Brain pericyte (primary cell): Measurements from ENCODE around the gene CD200R1.
"Not testable (repeated sequence)": the region's sequence is repeated elsewhere in the genome, so short reads cannot be mapped to it uniquely, and the experiment has no call there.

Experiments used
- DNase-seq: peaks from one replicate; pipeline ENCODE4 v3.0.0-alpha.2; 2012; ENCODE audit warnings: low read depth, low spot score

CD200R1 gene

GRCh38 chr3:112974178-112974517 is 755 bp downstream of the CD200R1 start:
- no peak for DNase-seq

- no peak for DNase-seq
Measured at GRCh38 chr3:112973325-112974177, 1.4 kb downstream of the CD200R1 start.

GRCh38 chr3:112972158-112972557 is 2.7 kb downstream of the CD200R1 start:
- DNase-seq = no peak

GRCh38 chr3:112967828-112968227 is 7.1 kb downstream of the CD200R1 start:
- DNase-seq = no peak

- DNase-seq = no peak
Measured at GRCh38 chr3:112967425-112967824, 7.5 kb downstream of the CD200R1 start.

- no peak for DNase-seq
Measured at GRCh38 chr3:112966633-112967032, 8.3 kb downstream of the CD200R1 start.

GRCh38 chr3:112965656-112966055 is 9.2 kb downstream of the CD200R1 start:
- no peak for DNase-seq

- DNase-seq = no peak
Measured at GRCh38 chr3:112963683-112964082, 11.2 kb downstream of the CD200R1 start.

GRCh38 chr3:112958811-112959560 is 15.9 kb downstream of the CD200R1 start:
- DNase-seq = no peak

- no peak for DNase-seq
Measured at GRCh38 chr3:112956351-112956750, 18.6 kb downstream of the CD200R1 start.

- DNase-seq = no peak
Measured at GRCh38 chr3:112948346-112948838, 26.5 kb downstream of the CD200R1 start.

- no peak for DNase-seq
Measured at GRCh38 chr3:112931736-112932521, 43.0 kb downstream of the CD200R1 start.

GRCh38 chr3:112930771-112931170 is 44.1 kb downstream of the CD200R1 start:
- no peak for DNase-seq

- DNase-seq = no peak
Measured at GRCh38 chr3:112925969-112926368, 48.9 kb downstream of the CD200R1 start.

GRCh38 chr3:112925560-112925959 is 49.3 kb downstream of the CD200R1 start:
- DNase-seq = no peak

- not testable (repeated sequence) for DNase-seq
Measured at GRCh38 chr3:112919541-112919940, 55.4 kb downstream of the CD200R1 start.

GRCh38 chr3:112908252-112908651 is 66.7 kb downstream of the CD200R1 start:
- no peak for DNase-seq

GRCh38 chr3:112904786-112905185 is 70.1 kb downstream of the CD200R1 start:
- no peak for DNase-seq

- no peak for DNase-seq
Measured at GRCh38 chr3:112900113-112900512, 74.8 kb downstream of the CD200R1 start.

- DNase-seq = no peak
Measured at GRCh38 chr3:112897791-112898190, 77.1 kb downstream of the CD200R1 start.

- no peak for DNase-seq
Measured at GRCh38 chr3:112894258-112894657, 80.6 kb downstream of the CD200R1 start.

- DNase-seq = no peak
Measured at GRCh38 chr3:112889357-112889756, 85.5 kb downstream of the CD200R1 start.
